IMR-90 (cell line): ENCODE measurements around the gene SLC12A7. TPM values are rescaled to one million over a fixed set of nuclear protein-coding genes. Genes with fewer than 3 reads are reported as not detected.

Source experiments
- ATAC-seq: fragments of 200-7000 bp; cut with Tn5 transposase; 2 replicates; pipeline ENCODE4 v1.9.1; 2020; ENCODE audit warnings: low read depth, mild to moderate bottlenecking, moderate library complexity
- BruUV-seq: library from RNA; stranded (reverse); fragments of 400-500 nt; replicated peaks from 2 replicates; lab custom pipeline; 2021; lab: Mats Ljungman, UMichigan
- CTCF ChIA-PET: fragments of 300-600 bp; formaldehyde crosslinking; extraction: SDS; loops from one replicate; lab custom pipeline; 2021; ENCODE audit warnings: antibody characterized with exemption; lab: Yijun Ruan, JAX
- POLR2A ChIA-PET: fragments of 300-600 bp; sonication (Branson Sonifier 250); formaldehyde crosslinking; loops from one replicate; lab custom pipeline; 2022; ENCODE audit warnings: antibody characterized with exemption; ENCODE audit not compliant: unreplicated experiment; lab: Charles Lee
- DNase-seq: peaks from one replicate; pipeline ENCODE4 v3.0.0; 2013
- H2AFZ ChIP-seq: replicated peaks from 2 replicates; pipeline ENCODE3; 2013; ENCODE audit warnings: low read length, mild to moderate bottlenecking; ENCODE audit not compliant: poor library complexity
- H2AK5ac ChIP-seq: 2 replicates; pipeline ENCODE4 v1.6.1; 2013; ENCODE audit warnings: low read depth, low read length, inconsistent platforms
- H2AK9ac ChIP-seq: replicated peaks from 2 replicates; pipeline ENCODE3; 2013; ENCODE audit warnings: mild to moderate bottlenecking, low read depth, low read length, moderate library complexity; ENCODE audit not compliant: poor library complexity
- H2BK120ac ChIP-seq: 2 replicates; pipeline ENCODE4 v1.6.1; 2013; ENCODE audit warnings: low read depth, low read length, inconsistent platforms
- H2BK15ac ChIP-seq: 3 replicates; pipeline ENCODE4 v1.6.1; 2013; ENCODE audit warnings: low read depth, low read length, inconsistent platforms
- H2BK20ac ChIP-seq: 2 replicates; pipeline ENCODE4 v1.6.1; 2013; ENCODE audit warnings: low read depth, mild to moderate bottlenecking, inconsistent platforms, low read length, moderate library complexity
- H2BK5ac ChIP-seq: 2 replicates; pipeline ENCODE4 v1.6.1; 2013; ENCODE audit warnings: mild to moderate bottlenecking, low read depth, low read length, inconsistent platforms; ENCODE audit not compliant: poor library complexity, severe bottlenecking
- H3K14ac ChIP-seq: replicated peaks from 2 replicates; pipeline ENCODE4 v1.6.1; 2013; ENCODE audit warnings: low read depth, low read length, inconsistent platforms
- H3K18ac ChIP-seq: 2 replicates; pipeline ENCODE4 v1.6.1; 2013; ENCODE audit warnings: low read depth, low read length, control low read depth
- H3K23ac ChIP-seq: 2 replicates; pipeline ENCODE4 v1.6.1; 2013; ENCODE audit warnings: low read depth, low read length, inconsistent platforms
- H3K27ac ChIP-seq: 2 replicates; pipeline ENCODE4 v1.5.1; 2013; ENCODE audit warnings: mild to moderate bottlenecking, control low read depth, low read length; ENCODE audit not compliant: insufficient read depth
- H3K27me3 ChIP-seq: 2 replicates; pipeline ENCODE4 v1.6.1; 2013; ENCODE audit warnings: low read length; ENCODE audit not compliant: control insufficient read depth, insufficient read depth
- H3K36me3 ChIP-seq: 2 replicates; pipeline ENCODE4 v1.6.1; 2013; ENCODE audit warnings: low read length, mixed read lengths; ENCODE audit not compliant: control insufficient read depth, insufficient read depth
- H3K4ac ChIP-seq: 2 replicates; pipeline ENCODE4 v1.6.1; 2013; ENCODE audit warnings: low read depth, low read length, inconsistent platforms
- H3K4me1 ChIP-seq: 2 replicates; pipeline ENCODE4 v1.6.1; 2013; ENCODE audit warnings: low read length, mixed read lengths; ENCODE audit not compliant: control insufficient read depth, insufficient read depth
- H3K4me2 ChIP-seq: 2 replicates; pipeline ENCODE4 v1.6.1; 2013; ENCODE audit warnings: low read depth, mild to moderate bottlenecking, control low read depth, low read length, moderate library complexity
- H3K4me3 ChIP-seq: 2 replicates; pipeline ENCODE4 v1.5.1; 2013; ENCODE audit warnings: low read depth, mild to moderate bottlenecking, control low read depth, low read length, moderate library complexity; ENCODE audit not compliant: insufficient read depth
- H3K56ac ChIP-seq: 2 replicates; pipeline ENCODE4 v1.6.1; 2013; ENCODE audit warnings: low read length, inconsistent platforms; ENCODE audit not compliant: insufficient read depth; ENCODE audit errors: extremely low read depth
- H3K79me1 ChIP-seq, 2 experiments: 2 replicates each; pipeline ENCODE4 v1.6.1; 2013; ENCODE audit warnings: low read length in 2 of 2, inconsistent platforms in 1 of 2, low read depth in 1 of 2
- H3K9ac ChIP-seq: 2 replicates; pipeline ENCODE4 v1.6.1; 2013; ENCODE audit warnings: low read depth, low read length, control low read depth
- H3K9me1 ChIP-seq: 2 replicates; pipeline ENCODE4 v1.6.1; 2013; ENCODE audit warnings: low read length, inconsistent platforms; ENCODE audit not compliant: insufficient read depth
- H3K9me3 ChIP-seq: 2 replicates; pipeline ENCODE4 v1.6.1; 2013; ENCODE audit warnings: low read length; ENCODE audit not compliant: control insufficient read depth, insufficient read depth
- H4K20me1 ChIP-seq: 2 replicates; pipeline ENCODE4 v1.6.1; 2013; ENCODE audit warnings: low read length, inconsistent platforms; ENCODE audit not compliant: insufficient read depth
- H4K5ac ChIP-seq: 2 replicates; pipeline ENCODE4 v1.6.1; 2013; ENCODE audit warnings: mild to moderate bottlenecking, low read depth, low read length, control low read depth
- H4K8ac ChIP-seq, 2 experiments: 2 replicates each; pipeline ENCODE4 v1.6.1; 2013; ENCODE audit warnings: low read depth in 2 of 2, low read length in 2 of 2, control low read depth in 1 of 2, inconsistent platforms in 1 of 2
- H4K91ac ChIP-seq: 2 replicates; pipeline ENCODE4 v1.6.1; 2013; ENCODE audit warnings: low read depth, low read length, inconsistent platforms; ENCODE audit not compliant: insufficient read depth
- POLR2A ChIP-seq: IDR thresholded peaks from 2 replicates; pipeline ENCODE4 v1.6.1; 2012; ENCODE audit warnings: mild to moderate bottlenecking, low read depth, low read length
- WGBS, 2 experiments: methylation state at CpG; one replicate each; pipeline versions ENCODE4 v1.1.5 to v1.1.7; 2013; ENCODE audit warnings: missing lambda C conversion rate in 2 of 2; ENCODE audit not compliant: insufficient read length in 1 of 2; ENCODE audit errors: extremely low coverage in 2 of 2; 5-methylcytosine and 5-hydroxymethylcytosine counted together
- dilution Hi-C: fragments of 300-500 bp; cut with HindIII; formaldehyde crosslinking; loops from one replicate; pipeline ENCODE4 v1.14.3; 2018; ENCODE audit warnings: low sequenced_read_pairs; ENCODE audit not compliant: unreplicated experiment
- in situ Hi-C: fragments of 300-500 bp; cut with MboI; formaldehyde crosslinking; loops from 3 replicates; pipeline ENCODE4 v1.14.3; 2019; ENCODE audit warnings: low sequenced_read_pairs, inconsistent platforms, mixed read lengths
- intact Hi-C: fragments of 100-400 bp; cut with micrococcal nuclease; formaldehyde crosslinking; loops from 2 replicates; pipeline ENCODE4 v1.10.0; 2022
- polyA plus RNA-seq, 3 experiments: library from polyadenylated mRNA; depleted of rRNA; stranded (reverse); fragments of >200 nt; gene quantifications; 2 replicates each; pipeline ENCODE4 v1.2.3, GENCODE V29; 2012; ENCODE audit warnings: low replicate concordance in 1 of 3
- total RNA-seq: library from RNA; depleted of rRNA; stranded (reverse); fragments of >200 nt; gene quantifications from 2 replicates; pipeline ENCODE4 v1.2.3, GENCODE V29; 2012

The SLC12A7 gene
- total and polyA plus RNA-seq, 2 of the 4 experiments (the other 2 are of a cell fraction): 3.0 to 6.1 TPM

GRCh38 chr5:1011741-1012312, 100.0 kb downstream of the SLC12A7 start:
- Histone ChIP-seq H2BK15ac (no peak overlapping the region), H2BK5ac (no peak overlapping the region), H3K4me3 (no peak overlapping the region), H2AFZ (no peak overlapping the region), H3K4me2 (no peak overlapping the region), H4K8ac (no peak overlapping the region), H3K27ac (no peak overlapping the region), H3K9ac (no peak overlapping the region), H2BK20ac (no peak overlapping the region), H3K4me1 (no peaks in the 10 kb centered on the region; the same call in 1 of the 2 replicates), H4K91ac (no peak overlapping the region), H4K5ac (no peak overlapping the region), H3K9me1 (no peaks in the 10 kb centered on the region), H3K4ac (no peak overlapping the region), H2AK9ac (peak overlapping the region; percentile 42), H3K14ac (no peak overlapping the region), H3K9me3 (no peaks in the 10 kb centered on the region), H3K56ac (no peak overlapping the region), H3K27me3 (peaks cover 66% of the 10 kb centered on the region), H4K20me1 (no peaks in the 10 kb centered on the region), H3K36me3 (no peaks in the 10 kb centered on the region), H3K23ac (no peak overlapping the region), H2BK120ac (no peak overlapping the region), H3K18ac (no peak overlapping the region), H2AK5ac (no peak overlapping the region), H3K79me1 (no peaks in the 10 kb centered on the region)
- DNase-seq (no peak), ATAC-seq (no peak)
- intact Hi-C loops: no loop called here
- in situ Hi-C loops: no loop called here
- POLR2A ChIA-PET: no interaction called here
- BruUV-seq: no TSS peak
- CTCF ChIA-PET: no interaction called here
- WGBS, 2 experiments: 89% methylated on average over 10 of the region's 19 CpGs; no CpG with 5 or more reads in 1 of the 2 experiments
- TF ChIP-seq POLR2A: no peak
- dilution Hi-C loops: no loop called here
